Pons (tissue), 1 donor: ENCODE measurements around the gene RPS27L.
A peak's percentile ranks its signal among the peaks of the same experiment; 100 is the strongest.
"Not testable (repeated sequence)": the region's sequence is repeated elsewhere in the genome, so short reads cannot be mapped to it uniquely, and the experiment has no call there.

Experiments
- DNase-seq: peaks from one replicate; pipeline ENCODE4 v3.0.0-alpha.2; 2016; ENCODE audit warnings: low spot score

Gene RPS27L

DNA sequence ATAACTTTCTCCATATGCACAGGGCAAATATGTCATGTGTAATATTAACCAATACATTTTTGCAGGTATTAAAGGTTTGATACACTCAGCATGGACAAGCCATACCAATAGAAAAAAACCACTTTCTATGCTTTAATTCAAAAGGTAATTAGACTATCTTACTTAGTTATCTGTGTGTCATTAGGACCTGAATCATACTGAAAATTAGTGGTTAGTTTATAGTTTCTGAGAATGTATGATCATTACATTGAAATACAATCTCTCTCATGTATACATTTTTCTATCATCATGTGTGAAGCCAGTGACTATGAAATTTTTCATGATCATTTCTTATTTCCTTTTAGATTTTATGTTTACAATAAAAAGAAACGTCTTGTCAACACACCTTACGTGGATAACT lies 16.3 kb downstream of the RPS27L start:
- no peak for DNase-seq

DNA sequence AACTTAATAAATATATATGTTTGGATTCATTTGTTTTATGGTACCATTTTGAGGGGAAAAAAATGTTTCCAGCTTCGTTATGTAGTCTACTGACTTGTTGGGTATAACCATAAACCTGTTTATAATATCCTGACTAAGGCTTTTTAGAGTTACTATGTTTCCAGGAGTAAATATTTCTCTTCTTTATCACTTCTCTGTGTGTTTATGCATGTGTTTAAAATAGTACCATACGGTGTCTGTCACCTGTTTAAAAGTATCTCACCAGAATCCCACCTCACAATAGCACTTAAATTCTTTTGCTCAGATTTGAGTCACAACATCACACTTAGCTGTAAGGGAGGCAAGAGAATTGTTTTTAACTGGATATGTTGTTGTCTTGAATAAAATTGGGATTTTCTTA lies 20.5 kb downstream of the RPS27L start:
- DNase-seq: no peak

DNA sequence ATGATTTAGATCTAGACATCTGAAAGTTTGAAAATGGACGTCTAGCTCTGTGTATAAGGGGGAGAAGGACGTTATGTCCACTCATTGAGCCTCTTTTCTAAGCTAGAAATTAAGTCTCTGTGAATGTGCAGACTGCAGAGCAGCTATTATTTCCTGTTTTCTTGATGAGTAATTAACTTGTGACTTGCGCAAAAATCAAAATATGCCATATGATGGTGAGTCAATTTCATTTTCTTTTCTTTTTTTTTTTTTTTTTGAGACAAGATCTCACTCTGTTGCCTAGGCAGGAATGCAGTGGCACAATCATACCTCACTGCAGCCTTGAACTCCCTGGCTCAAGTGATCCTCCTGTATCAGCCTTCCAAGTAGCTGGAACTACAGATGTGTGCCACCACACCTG lies 21.5 kb downstream of the RPS27L start:
- DNase-seq: no peak

DNA sequence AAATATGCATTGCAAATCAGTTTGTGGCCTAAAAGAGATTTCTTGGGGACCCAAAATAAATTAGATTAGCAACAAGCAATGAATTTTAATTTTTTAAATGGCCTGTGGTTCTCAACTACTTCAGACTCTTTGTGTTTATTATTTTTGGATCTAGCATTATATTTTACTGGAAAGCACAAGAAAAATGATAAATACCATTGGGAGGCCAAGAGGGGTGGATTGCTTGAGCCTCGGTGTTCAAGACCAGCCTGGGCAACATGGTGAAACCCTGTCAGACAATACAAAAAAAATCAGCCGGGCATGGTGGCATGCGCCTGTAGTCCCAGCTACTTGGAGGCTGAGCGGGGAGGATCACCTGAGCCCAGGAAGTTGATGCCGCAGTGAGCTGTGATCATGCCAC lies 22.0 kb downstream of the RPS27L start:
- DNase-seq: no peak

DNA sequence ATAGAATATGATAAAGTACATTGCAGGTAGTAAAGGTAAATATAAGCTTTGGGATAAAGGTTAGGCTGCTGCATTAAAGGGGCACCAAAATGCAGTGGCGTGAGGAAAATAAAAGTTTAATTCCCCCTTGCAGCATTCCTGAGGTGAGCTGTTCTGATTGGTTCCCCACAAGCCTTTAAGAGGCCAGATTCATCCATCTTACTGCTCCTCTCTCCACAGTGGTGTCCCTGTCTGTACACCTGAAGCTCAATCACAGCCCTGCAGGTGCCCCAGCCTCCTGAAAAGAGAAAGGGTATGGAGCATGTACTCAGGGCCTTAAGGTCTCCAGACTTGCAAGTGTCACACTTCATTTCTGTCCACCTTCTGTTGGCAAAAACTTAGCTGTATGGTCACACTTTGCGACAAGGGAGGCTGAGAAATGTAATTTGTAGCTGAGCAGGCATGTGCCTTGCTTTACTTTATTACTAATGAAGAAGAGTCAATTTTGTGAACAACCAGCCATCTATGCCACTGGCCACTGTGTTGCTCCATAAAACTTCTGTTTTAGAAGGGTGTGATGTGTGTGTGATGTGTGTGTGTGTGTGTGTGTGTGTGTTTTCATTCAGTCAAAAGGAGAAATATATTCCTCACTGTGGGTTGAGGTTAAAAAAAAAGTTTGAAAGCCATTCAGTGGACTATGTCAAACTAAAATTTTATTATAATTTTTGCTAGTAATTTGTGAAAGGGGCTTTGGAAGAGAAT lies 22.9 kb downstream of the RPS27L start:
- no peak for DNase-seq

DNA sequence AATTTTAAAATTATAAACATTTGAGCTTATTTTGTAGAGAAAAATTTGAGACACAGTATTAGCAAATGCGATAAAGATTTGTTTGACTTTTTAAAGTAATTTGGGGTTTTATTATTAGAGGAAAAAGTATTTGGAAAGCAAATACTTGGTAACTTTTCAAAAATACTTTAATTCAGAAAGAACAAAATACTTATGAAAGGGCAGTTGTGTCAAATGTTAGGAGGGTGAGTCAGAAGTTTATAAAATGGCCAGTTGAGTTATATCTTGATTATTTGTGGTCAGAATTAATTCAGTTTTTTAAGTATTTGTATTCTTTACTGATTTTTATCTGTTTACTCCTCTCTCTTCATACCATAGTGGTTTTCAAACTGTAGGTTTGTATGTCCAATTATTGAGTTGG lies 23.5 kb downstream of the RPS27L start:
- no peak for DNase-seq

DNA sequence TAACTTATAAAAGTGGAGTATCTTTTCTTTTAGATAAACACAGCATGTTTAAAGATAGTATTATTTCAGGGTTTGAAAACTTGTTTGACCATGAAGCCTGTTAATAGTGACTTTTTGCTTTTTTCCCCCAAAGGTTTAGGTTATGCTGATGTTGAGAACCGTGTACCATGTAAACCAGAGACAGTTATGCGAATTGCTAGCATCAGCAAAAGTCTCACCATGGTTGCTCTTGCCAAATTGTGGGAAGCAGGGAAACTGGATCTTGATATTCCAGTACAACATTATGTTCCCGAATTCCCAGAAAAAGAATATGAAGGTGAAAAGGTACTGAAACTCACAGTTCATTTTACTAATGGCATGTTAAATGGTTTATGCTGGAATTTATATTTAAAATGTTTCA lies 30.6 kb downstream of the RPS27L start:
- no peak for DNase-seq

DNA sequence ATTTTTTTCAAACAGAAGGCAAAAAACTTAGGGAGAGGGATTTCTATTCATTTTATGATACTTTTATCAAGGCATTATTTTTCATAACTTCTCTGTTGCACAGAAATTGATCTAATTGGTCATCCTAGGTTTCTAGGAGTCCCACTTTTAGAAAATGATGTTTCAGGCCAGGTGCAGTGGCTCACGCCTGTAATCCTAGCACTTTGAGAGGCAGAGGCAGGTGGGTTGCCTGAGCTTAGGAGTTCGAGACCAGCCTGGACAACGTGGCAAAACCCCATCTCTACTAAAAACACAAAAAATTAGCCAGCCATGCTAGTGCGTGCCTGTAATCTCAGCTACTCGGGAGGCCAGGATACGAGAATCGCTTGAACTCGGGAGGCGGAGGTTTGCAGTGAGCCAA lies 32.8 kb downstream of the RPS27L start:
- DNase-seq: no peak

DNA sequence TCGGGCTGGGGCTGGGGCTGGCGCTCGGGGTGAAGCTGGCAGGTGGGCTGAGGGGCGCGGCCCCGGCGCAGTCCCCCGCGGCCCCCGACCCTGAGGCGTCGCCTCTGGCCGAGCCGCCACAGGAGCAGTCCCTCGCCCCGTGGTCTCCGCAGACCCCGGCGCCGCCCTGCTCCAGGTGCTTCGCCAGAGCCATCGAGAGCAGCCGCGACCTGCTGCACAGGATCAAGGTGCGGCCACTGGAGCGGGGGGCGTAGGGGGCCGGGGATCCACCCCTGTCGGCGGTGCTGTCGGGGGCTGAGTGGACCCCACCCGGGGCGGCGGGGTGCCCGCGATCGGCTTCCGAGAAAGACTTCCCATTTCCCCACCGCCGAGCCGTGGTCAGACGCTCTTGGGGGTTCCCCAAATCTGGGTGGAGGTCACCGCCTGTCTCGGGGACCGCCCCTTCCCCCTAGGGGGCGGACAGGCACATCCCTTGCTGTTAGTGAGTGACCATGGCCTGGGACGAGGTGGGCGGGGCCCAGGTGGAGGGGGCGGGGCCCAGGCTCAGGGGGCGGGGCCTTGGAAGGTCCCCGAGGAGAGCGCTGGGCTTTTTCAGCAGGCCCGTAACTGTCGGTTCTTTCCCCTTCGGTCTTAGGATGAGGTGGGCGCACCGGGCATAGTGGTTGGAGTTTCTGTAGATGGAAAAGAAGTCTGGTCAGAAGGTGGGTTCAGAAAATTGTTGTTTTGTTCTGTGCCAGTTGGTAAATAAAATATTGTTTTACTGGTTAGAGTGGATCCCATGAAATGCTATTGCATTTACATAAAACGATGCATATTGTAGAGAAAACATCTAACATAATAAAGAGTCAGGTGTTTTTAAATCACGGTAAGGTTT lies 35.0 kb downstream of the RPS27L start:
- peak; percentile 88 for DNase-seq

DNA sequence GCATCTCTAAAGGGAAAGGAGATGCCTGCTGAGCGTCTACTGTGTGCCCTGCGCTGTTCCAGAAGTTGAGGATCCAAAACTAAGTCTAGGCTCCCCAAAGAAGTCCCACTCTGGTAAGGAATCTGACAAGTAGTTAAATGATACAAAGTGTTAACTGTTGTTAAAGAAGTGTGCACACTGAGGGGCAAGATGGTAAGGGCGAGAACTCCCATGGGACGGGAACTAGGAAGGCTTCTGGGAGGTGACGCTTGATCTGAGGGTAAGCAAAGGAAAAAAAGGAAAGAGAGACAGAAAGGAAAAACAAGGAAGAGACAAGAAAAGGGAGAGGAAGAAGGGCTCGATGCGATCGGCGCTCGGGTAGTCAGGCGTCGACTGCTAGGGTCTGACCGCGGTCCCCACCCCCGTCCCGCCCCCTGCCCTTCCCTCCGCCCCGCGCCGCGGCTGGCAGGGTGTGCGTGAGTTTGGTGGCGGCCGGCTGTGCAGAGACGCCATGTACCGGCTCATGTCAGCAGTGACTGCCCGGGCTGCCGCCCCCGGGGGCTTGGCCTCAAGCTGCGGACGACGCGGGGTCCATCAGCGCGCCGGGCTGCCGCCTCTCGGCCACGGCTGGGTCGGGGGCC lies 35.8 kb downstream of the RPS27L start, which contains the start of gene LACTB:
LACTB (plus strand) TSS at position 480 of the 620 bp plus-strand sequence; CDS start at position 491, 11 bp downstream.
- peak; percentile 82 for DNase-seq

DNA sequence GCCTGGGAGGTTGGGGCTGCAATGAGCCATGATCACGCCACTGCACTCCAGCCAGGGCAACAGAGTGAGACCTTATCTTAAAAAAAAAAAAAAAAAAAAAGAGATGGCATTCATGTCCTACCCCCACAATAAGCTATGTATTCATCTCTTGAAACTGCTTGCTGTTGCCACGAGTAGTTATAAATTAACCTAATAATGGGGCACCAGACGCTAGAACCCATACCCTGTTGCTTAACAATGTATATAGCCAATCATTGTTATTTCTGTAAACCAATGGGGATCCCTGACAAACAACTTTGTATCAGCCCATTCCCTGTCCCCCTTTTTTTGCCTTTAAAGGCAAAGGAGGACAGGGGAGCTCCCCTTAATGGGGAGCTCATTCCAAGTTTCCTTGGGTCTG lies 38.4 kb downstream of the RPS27L start:
- no peak for DNase-seq

DNA sequence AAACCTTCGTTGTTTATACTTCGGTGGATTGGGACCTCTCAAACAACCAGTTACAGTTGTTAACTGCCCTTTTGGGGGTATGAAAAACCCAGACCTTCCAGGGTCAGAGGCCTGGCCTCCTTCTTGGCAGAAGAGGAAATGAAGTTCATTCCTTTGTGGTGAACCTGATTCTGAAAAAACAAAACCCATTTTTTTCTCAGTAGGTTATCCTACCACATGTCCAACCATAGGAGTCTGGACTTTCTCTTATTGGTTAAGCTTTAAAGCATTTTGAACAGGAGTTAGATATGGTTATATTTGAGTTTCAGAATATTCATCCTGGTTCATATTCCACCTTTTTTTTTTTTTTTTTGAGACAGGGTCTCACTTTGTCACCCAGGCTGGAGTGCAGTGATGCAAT lies 42.8 kb downstream of the RPS27L start:
- no peak for DNase-seq

DNA sequence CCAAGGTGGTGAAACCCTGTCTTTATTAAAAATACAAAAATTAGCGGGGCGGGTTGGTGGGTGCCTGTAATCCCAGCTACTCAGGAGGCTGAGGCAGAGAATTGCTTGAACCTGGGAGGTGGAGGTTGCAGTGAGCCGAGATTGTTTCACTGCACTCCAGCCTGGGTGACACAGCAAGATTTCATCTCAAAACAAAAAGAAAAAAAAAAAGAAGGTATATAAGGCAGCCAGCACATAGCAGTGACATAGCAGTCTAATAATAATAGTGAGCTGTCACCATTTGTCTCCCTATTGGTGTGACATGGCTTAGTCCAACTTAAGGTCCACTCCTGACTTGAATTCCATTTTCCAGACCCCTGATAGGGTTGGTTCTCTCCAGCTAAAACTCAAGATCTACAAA lies 44.4 kb downstream of the RPS27L start:
- no peak for DNase-seq

DNA sequence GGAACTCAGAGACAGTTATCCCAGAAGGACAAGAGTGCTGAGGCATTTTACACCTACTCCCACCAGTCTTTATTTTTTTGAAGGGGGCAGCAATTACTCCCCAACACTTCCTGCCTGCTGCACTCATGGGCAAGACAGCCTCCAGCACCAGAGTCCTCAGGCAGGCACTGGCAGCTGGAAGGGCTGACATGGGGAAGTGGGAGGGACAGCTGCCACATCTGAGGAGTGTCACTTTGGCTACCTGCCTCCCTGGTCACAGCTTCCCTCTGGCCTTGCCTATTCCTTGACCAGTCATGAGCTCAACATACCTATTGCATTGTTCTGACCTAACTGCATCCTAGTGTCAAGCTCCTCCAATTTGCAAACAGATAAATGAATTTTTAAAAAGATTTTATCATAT lies 45.8 kb downstream of the RPS27L start:
- no peak for DNase-seq

DNA sequence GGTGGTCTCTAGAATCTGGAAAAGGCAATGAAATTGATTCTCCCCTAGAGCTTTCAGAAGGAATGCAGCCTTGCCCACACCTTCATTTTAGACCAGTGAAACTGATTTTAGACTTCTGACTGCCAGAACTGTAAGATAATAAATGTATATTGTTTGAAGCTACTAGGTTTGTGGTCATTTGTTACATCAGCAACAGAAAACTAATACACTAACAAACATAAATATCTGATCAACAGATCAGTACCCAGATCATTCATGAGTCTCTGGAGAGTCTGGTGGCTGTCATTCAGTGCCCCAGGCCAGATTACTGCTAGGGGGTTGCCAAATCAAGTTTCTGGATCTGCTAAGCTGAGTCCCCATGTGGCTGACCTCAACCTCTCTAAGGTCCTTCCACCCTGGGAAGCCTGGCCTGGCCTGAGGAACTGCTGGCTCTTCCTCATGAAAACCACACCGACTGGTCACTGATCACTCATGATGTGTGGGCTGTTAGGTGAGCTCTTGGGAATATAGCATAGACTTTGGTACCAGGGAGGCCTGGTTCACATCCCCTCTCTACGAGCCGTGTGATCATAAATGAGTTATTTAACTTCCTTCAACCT lies 46.8 kb downstream of the RPS27L start:
- DNase-seq: no peak

DNA sequence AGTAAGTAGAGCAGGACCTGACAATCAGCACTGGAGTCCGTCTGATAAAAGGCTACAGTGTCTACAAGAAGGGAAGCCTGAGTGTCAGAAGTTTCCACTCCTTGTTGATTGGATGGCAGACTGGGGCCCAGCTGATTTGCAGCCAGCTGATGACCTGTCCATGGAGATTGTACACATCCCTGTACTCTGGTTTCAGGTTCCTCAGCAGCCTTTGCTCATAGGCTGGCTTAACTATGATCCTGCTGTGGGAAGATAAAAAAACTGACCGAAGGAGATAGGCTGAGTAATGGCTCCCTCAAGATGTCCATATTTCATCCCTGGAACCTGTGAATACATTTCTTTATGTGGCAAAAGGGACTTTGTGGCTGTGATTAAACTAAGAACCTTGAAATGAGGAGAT lies 47.4 kb downstream of the RPS27L start:
- DNase-seq: no peak

DNA sequence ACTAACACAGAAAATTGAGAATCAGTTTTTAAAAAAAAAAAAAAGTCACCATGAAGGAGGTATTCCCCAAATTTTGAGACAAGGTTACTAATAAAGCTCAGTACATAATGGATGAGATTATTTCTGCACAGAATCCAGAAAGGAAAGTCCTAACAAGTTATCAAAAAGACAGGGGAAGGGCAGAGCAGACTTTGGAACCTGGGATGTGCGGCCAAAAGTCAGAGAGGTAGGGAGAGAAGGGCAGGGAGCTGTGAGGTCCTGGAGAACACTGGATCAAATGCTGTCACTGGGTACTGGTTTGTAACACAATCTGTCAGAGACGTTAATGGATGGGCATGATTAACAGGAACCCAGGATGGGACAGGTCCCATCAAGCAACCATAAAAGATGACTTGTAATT lies 47.8 kb downstream of the RPS27L start:
- no peak for DNase-seq

DNA sequence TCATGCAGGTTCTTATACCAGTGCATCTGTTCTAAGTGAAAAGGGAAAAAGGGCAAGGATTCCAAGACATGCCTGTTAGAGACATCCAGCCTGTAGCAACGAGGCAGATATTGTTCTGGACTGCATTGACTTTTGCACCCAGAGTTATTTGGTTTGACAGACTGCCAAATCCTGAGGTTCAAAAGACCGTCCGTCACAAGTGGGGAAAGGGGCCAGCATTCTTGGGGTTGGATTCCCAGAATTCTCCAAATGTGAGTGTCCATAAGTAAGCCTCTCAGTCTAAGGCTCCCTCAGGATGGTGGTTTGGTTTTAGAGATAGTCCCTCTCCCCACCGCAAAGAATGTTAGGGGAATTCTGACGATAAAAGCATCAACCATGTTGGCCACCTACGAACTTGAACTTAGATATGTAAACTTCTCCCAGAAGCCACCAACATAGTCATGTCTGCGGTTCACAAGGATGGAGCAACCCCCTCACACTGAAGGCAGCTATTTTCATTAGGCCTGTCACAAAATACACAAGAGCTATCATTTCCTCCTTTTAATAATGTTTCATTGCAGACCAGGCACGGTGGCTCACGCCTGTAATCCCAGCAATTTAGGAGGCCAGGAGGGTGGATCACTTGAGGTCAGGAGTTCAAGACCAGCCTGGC lies 49.3 kb downstream of the RPS27L start:
- DNase-seq: no peak

DNA sequence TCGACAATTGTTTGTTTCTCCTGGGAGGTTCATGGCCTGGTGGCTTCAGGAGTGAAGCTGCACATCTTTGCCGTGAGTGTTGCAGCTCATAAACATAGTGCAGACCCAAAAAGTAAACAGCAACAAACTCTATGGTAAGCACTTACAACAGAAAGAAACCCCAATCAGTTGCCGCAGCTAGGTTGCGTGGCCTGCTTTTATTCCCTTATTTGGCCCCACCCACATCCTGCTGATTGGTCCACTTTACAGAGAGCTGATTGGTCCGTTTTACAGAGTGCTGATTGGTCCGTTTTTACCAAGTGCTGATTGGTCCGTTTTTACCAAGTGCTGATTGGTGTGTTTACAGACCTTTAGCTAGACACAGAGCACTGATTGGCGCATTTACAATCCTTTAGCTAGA lies 51.9 kb downstream of the RPS27L start:
- not testable (repeated sequence) for DNase-seq

DNA sequence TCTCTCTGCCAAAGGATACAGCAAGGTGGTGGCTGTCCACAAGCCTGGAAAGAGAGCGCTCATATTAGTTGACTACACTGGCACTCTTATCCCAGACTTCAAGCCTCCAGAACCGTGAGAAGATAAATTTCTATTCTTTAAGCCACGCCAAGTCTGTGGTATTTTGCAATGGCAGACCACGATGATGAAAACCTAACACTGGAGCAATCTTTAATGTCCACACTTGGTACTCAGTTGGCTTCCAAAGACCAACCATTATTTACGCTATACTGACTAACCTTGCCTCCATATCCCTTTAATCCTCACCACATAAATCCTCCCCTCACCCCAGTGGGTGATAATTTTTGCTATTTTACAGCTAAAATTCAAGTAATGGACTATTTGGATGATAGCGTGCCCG lies 52.5 kb downstream of the RPS27L start:
- no peak for DNase-seq

DNA sequence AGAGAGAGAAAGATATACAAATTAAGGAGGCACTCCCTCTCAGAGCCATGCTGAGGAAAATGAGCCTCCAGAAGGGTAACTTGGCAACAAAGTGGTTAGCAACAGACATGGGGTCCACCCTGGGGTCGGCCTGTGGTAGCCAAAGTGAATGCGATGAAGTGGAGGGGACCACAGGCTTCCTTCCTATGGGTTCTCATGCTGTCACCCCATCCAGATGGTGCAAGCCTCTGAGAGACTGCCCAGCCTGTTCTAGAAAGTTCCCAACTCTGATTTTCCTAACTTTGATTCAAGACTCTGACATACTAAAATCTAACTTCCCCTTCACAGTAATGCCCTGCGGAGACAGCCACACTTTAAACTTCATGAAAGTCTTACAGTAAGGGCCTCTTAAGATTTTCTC lies 53.9 kb downstream of the RPS27L start:
- no peak for DNase-seq

DNA sequence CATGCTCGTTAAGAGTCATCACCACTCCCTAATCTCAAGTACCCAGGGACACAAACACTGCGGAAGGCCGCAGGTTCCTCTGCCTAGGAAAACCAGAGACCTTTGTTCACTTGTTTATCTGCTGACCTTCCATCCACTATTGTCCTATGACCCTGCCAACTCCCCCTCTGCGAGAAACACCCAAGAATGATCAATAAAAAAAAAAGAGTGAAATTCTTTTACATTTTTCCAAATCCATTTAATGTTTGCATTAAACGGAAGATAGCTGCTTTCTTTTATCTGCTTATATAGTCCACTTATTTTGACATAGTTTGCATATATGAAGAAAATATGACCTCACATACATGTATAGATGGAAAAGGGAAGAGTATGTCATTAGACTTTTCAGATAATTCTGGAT lies 57.7 kb downstream of the RPS27L start:
- not testable (repeated sequence) for DNase-seq
